ENCODE measurements around the gene KLK7. TPM values are rescaled to one million over a fixed set of nuclear protein-coding genes. Genes with fewer than 3 reads are reported as not detected.

The KLK7 gene
- total RNA-seq = not detected

- Histone ChIP-seq H3K4me3 (no peak within 1 kb of the TSS), H3K27me3 (replicated peaks; ENCODE audit: insufficient read depth) (no peaks in the 10 kb centered on the region), H3K27ac (no peak within 1 kb of the TSS), H3K9me3 (no peaks in the 10 kb centered on the region), H3K36me3 (no peaks in the 10 kb centered on the region), H3K4me1 (ENCODE audit: control insufficient read depth in 1 of 2, low read depth in 2 of 2) (no peaks in the 10 kb centered on the region)
- no peak for ATAC-seq (ENCODE audit: insufficient number of reproducible peaks, low FRiP score, low read depth)
- no peak for DNase-seq (ENCODE audit: low spot score)
- no peak for TF ChIP-seq CTCF (IDR thresholded peaks at IDR 0.05)
Observed at GRCh38 chr19:50983625-50984292, at the start of gene KLK7. Gene KLK7 (minus strand): TSS chr19:50983917. CDS start chr19:50982399, 1,518 bp downstream.

- Histone ChIP-seq H3K36me3 (no peaks in the 10 kb centered on the region), H3K4me3 (no peak overlapping the region), H3K27me3 (replicated peaks; ENCODE audit: insufficient read depth) (no peaks in the 10 kb centered on the region), H3K9me3 (no peaks in the 10 kb centered on the region), H3K4me1 (ENCODE audit: control insufficient read depth in 1 of 2, low read depth in 2 of 2) (no peaks in the 10 kb centered on the region), H3K27ac (no peak overlapping the region)
- ATAC-seq (ENCODE audit: insufficient number of reproducible peaks, low FRiP score, low read depth) (no peak), DNase-seq (ENCODE audit: low spot score) (no peak)
- TF ChIP-seq CTCF (IDR thresholded peaks at IDR 0.05) = no peak
Observed at GRCh38 chr19:51031880-51032225, 48.1 kb upstream of the KLK7 start.

GRCh38 chr19:51031220-51031879 lies 47.6 kb upstream of the KLK7 start:
- no peaks in the 10 kb centered on the region for H3K27me3 ChIP-seq (replicated peaks; ENCODE audit: insufficient read depth)
- ATAC-seq (ENCODE audit: insufficient number of reproducible peaks, low FRiP score, low read depth) (no peak), DNase-seq (ENCODE audit: low spot score) (no peak)
- no peaks in the 10 kb centered on the region for H3K36me3 ChIP-seq
- H3K4me3 ChIP-seq = no peak overlapping the region
- no peaks in the 10 kb centered on the region for H3K4me1 ChIP-seq (ENCODE audit: control insufficient read depth in 1 of 2, low read depth in 2 of 2)
- TF ChIP-seq CTCF (IDR thresholded peaks at IDR 0.05) = no peak
- H3K27ac ChIP-seq = no peak overlapping the region
- no peaks in the 10 kb centered on the region for H3K9me3 ChIP-seq

GRCh38 chr19:51030631-51031030 lies 46.9 kb upstream of the KLK7 start:
- ATAC-seq (ENCODE audit: insufficient number of reproducible peaks, low FRiP score, low read depth) (no peak), DNase-seq (ENCODE audit: low spot score) (no peak)
- no peak overlapping the region for H3K4me3 ChIP-seq
- no peaks in the 10 kb centered on the region for H3K9me3 ChIP-seq
- H3K4me1 ChIP-seq (ENCODE audit: control insufficient read depth in 1 of 2, low read depth in 2 of 2) = no peaks in the 10 kb centered on the region
- no peaks in the 10 kb centered on the region for H3K36me3 ChIP-seq
- TF ChIP-seq CTCF (IDR thresholded peaks at IDR 0.05) = no peak
- H3K27me3 ChIP-seq (replicated peaks; ENCODE audit: insufficient read depth) = no peaks in the 10 kb centered on the region
- H3K27ac ChIP-seq = no peak overlapping the region

- no peak for TF ChIP-seq CTCF (IDR thresholded peaks at IDR 0.05)
- Histone ChIP-seq H3K4me3 (no peak overlapping the region), H3K4me1 (ENCODE audit: control insufficient read depth in 1 of 2, low read depth in 2 of 2) (no peaks in the 10 kb centered on the region), H3K27me3 (replicated peaks; ENCODE audit: insufficient read depth) (no peaks in the 10 kb centered on the region), H3K36me3 (no peaks in the 10 kb centered on the region), H3K27ac (no peak overlapping the region), H3K9me3 (no peaks in the 10 kb centered on the region)
- ATAC-seq (ENCODE audit: insufficient number of reproducible peaks, low FRiP score, low read depth) (no peak), DNase-seq (ENCODE audit: low spot score) (no peak)
Observed at GRCh38 chr19:51029718-51030117, 46.0 kb upstream of the KLK7 start.

Measured in thoracic aorta (tissue), 2 donors.